ENCODE data around the gene NWD2.

Gene NWD2

GRCh38 chr4:37317104-37317643 is 72.6 kb downstream of the NWD2 start:
- Mint-ChIP-seq H3K27ac (ENCODE audit: low read depth) (no peak overlapping the region), H3K4me1 (no peaks in the 10 kb centered on the region), H3K9me3 (peaks cover 14% of the 10 kb centered on the region), H3K27me3 (peaks cover 12% of the 10 kb centered on the region), H3K36me3 (ENCODE audit: insufficient read depth) (no peaks in the 10 kb centered on the region), H3K4me3 (no peak overlapping the region)
- DNase-seq (ENCODE audit: low spot score in 2 of 2), result no peak
- no peak for ATAC-seq (replicated peaks; ENCODE audit: extremely low read depth, poor library complexity, severe bottlenecking)

- Mint-ChIP-seq H3K27ac (ENCODE audit: low read depth) (no peak overlapping the region), H3K27me3 (peaks cover 12% of the 10 kb centered on the region), H3K4me3 (no peak overlapping the region), H3K4me1 (no peaks in the 10 kb centered on the region), H3K36me3 (ENCODE audit: insufficient read depth) (no peaks in the 10 kb centered on the region), H3K9me3 (peaks cover 12% of the 10 kb centered on the region)
- DNase-seq (ENCODE audit: low spot score in 2 of 2) (no peak), ATAC-seq (replicated peaks; ENCODE audit: extremely low read depth, poor library complexity, severe bottlenecking) (no peak)
These were observed 76.1 kb downstream of the NWD2 start for GRCh38 chr4:37320513-37321235.

- DNase-seq (ENCODE audit: low spot score in 2 of 2), result no peak
- Mint-ChIP-seq H3K9me3 (peaks cover 13% of the 10 kb centered on the region), H3K4me3 (no peak overlapping the region), H3K36me3 (ENCODE audit: insufficient read depth) (no peaks in the 10 kb centered on the region), H3K4me1 (no peaks in the 10 kb centered on the region), H3K27ac (ENCODE audit: low read depth) (no peak overlapping the region), H3K27me3 (peaks cover 12% of the 10 kb centered on the region)
- no peak for ATAC-seq (replicated peaks; ENCODE audit: extremely low read depth, poor library complexity, severe bottlenecking)
These were observed 77.6 kb downstream of the NWD2 start for GRCh38 chr4:37322122-37322521.

- ATAC-seq (replicated peaks; ENCODE audit: extremely low read depth, poor library complexity, severe bottlenecking), result no peak
- Mint-ChIP-seq H3K9me3 (peaks cover 25% of the 10 kb centered on the region), H3K36me3 (ENCODE audit: insufficient read depth) (no peaks in the 10 kb centered on the region), H3K4me3 (no peak overlapping the region), H3K27ac (ENCODE audit: low read depth) (no peak overlapping the region), H3K27me3 (peaks cover 21% of the 10 kb centered on the region), H3K4me1 (no peaks in the 10 kb centered on the region)
- DNase-seq (ENCODE audit: low spot score in 2 of 2), result no peak
These were observed 80.0 kb downstream of the NWD2 start for GRCh38 chr4:37324546-37324945.

DNA sequence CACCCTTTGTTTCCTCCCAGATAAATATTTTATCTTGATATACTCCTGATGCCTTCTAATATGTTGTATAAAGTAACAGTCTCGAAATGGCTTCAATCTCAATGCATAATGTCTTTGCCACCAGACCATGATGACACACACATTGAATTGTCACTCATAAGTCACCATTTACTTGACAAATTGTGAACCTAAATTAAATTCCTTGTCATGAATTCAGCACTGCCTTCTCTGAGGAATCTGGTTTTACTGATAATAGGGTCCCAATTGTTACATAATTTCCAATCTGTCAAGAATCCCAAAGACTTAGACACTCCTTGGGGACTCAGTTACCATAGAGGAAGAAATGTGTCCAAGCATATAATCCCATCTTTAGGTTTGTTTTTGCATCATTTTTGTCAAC is 82.3 kb downstream of the NWD2 start:
- Mint-ChIP-seq H3K4me1 (no peaks in the 10 kb centered on the region), H3K4me3 (no peak overlapping the region), H3K27me3 (peaks cover 9% of the 10 kb centered on the region), H3K36me3 (ENCODE audit: insufficient read depth) (no peaks in the 10 kb centered on the region), H3K9me3 (peaks cover 25% of the 10 kb centered on the region), H3K27ac (ENCODE audit: low read depth) (no peak overlapping the region)
- ATAC-seq (replicated peaks; ENCODE audit: extremely low read depth, poor library complexity, severe bottlenecking), result no peak
- no peak for DNase-seq (ENCODE audit: low spot score in 2 of 2)

GRCh38 chr4:37338972-37339371 is 94.4 kb downstream of the NWD2 start:
- Mint-ChIP-seq H3K9me3 (peaks cover 18% of the 10 kb centered on the region), H3K27me3 (no peaks in the 10 kb centered on the region), H3K4me3 (no peak overlapping the region), H3K4me1 (no peaks in the 10 kb centered on the region), H3K36me3 (ENCODE audit: insufficient read depth) (no peaks in the 10 kb centered on the region), H3K27ac (ENCODE audit: low read depth) (no peak overlapping the region)
- ATAC-seq (replicated peaks; ENCODE audit: extremely low read depth, poor library complexity, severe bottlenecking), result no peak
- no peak for DNase-seq (ENCODE audit: low spot score in 2 of 2)

GRCh38 chr4:37358748-37359147 is 114.2 kb downstream of the NWD2 start:
- Mint-ChIP-seq H3K4me1 (no peaks in the 10 kb centered on the region), H3K27me3 (peaks cover 45% of the 10 kb centered on the region), H3K36me3 (ENCODE audit: insufficient read depth) (no peaks in the 10 kb centered on the region), H3K4me3 (no peak overlapping the region), H3K9me3 (no peaks in the 10 kb centered on the region), H3K27ac (ENCODE audit: low read depth) (no peak overlapping the region)
- no peak for DNase-seq (ENCODE audit: low spot score in 2 of 2)
- ATAC-seq (replicated peaks; ENCODE audit: extremely low read depth, poor library complexity, severe bottlenecking), result no peak

- peaks cover 45% of the 10 kb centered on the region for H3K27me3 Mint-ChIP-seq
- H3K4me1 Mint-ChIP-seq, result no peaks in the 10 kb centered on the region
- no peaks in the 10 kb centered on the region for H3K36me3 Mint-ChIP-seq (ENCODE audit: insufficient read depth)
- no peaks in the 10 kb centered on the region for H3K9me3 Mint-ChIP-seq
- no peak for ATAC-seq (replicated peaks; ENCODE audit: extremely low read depth, poor library complexity, severe bottlenecking)
- H3K27ac Mint-ChIP-seq (ENCODE audit: low read depth), result no peak overlapping the region
- DNase-seq (ENCODE audit: low spot score in 2 of 2), result no peak
- no peak overlapping the region for H3K4me3 Mint-ChIP-seq
These were observed 114.7 kb downstream of the NWD2 start for GRCh38 chr4:37359261-37359660.

- DNase-seq (ENCODE audit: low spot score in 2 of 2), result no peak
- Mint-ChIP-seq H3K27ac (ENCODE audit: low read depth) (no peak overlapping the region), H3K36me3 (ENCODE audit: insufficient read depth) (no peaks in the 10 kb centered on the region), H3K4me1 (no peaks in the 10 kb centered on the region), H3K4me3 (no peak overlapping the region), H3K9me3 (no peaks in the 10 kb centered on the region), H3K27me3 (peaks cover 18% of the 10 kb centered on the region)
- no peak for ATAC-seq (replicated peaks; ENCODE audit: extremely low read depth, poor library complexity, severe bottlenecking)
These were observed 121.3 kb downstream of the NWD2 start for GRCh38 chr4:37365888-37366287.

- ATAC-seq (replicated peaks; ENCODE audit: extremely low read depth, poor library complexity, severe bottlenecking), result no peak
- Mint-ChIP-seq H3K4me3 (no peak overlapping the region), H3K4me1 (no peaks in the 10 kb centered on the region), H3K27ac (ENCODE audit: low read depth) (no peak overlapping the region), H3K9me3 (no peaks in the 10 kb centered on the region), H3K27me3 (no peaks in the 10 kb centered on the region), H3K36me3 (ENCODE audit: insufficient read depth) (no peaks in the 10 kb centered on the region)
- no peak for DNase-seq (ENCODE audit: low spot score in 2 of 2)
These were observed 123.4 kb downstream of the NWD2 start for GRCh38 chr4:37367901-37368300.

GRCh38 chr4:37370052-37370451 is 125.5 kb downstream of the NWD2 start:
- no peaks in the 10 kb centered on the region for H3K27me3 Mint-ChIP-seq
- no peaks in the 10 kb centered on the region for H3K36me3 Mint-ChIP-seq (ENCODE audit: insufficient read depth)
- H3K4me3 Mint-ChIP-seq, result no peak overlapping the region
- ATAC-seq (replicated peaks; ENCODE audit: extremely low read depth, poor library complexity, severe bottlenecking) (no peak), DNase-seq (ENCODE audit: low spot score in 2 of 2) (no peak)
- H3K27ac Mint-ChIP-seq (ENCODE audit: low read depth), result no peak overlapping the region
- no peaks in the 10 kb centered on the region for H3K4me1 Mint-ChIP-seq
- no peaks in the 10 kb centered on the region for H3K9me3 Mint-ChIP-seq

GRCh38 chr4:37381040-37381668 is 136.6 kb downstream of the NWD2 start:
- H3K27ac Mint-ChIP-seq (ENCODE audit: low read depth), result no peak overlapping the region
- H3K4me3 Mint-ChIP-seq, result no peak overlapping the region
- peaks cover 25% of the 10 kb centered on the region for H3K27me3 Mint-ChIP-seq
- DNase-seq (ENCODE audit: low spot score in 2 of 2), result no peak
- H3K9me3 Mint-ChIP-seq, result no peaks in the 10 kb centered on the region
- H3K4me1 Mint-ChIP-seq, result no peaks in the 10 kb centered on the region
- H3K36me3 Mint-ChIP-seq (ENCODE audit: insufficient read depth), result no peaks in the 10 kb centered on the region
- ATAC-seq (replicated peaks; ENCODE audit: extremely low read depth, poor library complexity, severe bottlenecking), result no peak

DNA sequence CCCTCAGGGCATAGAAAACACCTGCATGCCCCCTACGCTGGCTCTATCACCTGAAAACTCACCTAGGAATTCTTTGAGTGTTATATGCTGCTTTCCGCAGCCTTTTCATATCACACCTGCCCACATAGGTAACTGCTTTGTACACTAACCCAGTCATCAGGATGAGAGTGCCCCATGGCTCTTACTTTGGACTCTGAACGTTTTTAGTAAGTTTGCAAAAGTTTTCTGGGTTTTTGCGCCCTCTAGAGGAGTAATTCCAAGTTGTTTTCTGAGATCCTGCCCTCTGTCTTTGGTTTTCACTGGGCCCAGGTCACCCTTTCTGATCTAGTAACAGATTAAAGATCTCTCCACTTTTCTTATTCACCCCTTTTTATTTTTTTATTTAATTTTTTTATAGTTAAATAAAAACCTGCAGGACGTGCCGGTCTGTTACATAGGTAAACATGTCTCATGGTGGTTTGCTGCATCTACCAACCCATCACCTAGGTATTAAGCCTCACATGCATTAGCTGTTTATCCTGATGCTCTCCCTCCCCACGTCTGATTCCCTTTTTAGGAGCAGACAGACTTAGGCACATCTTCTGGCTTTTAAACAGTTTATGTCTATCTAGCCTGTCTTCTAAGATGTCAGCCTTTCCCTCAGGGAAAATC is 139.2 kb downstream of the NWD2 start:
- H3K27me3 Mint-ChIP-seq, result peaks cover 25% of the 10 kb centered on the region
- H3K36me3 Mint-ChIP-seq (ENCODE audit: insufficient read depth), result no peaks in the 10 kb centered on the region
- H3K4me3 Mint-ChIP-seq, result no peak overlapping the region
- ATAC-seq (replicated peaks; ENCODE audit: extremely low read depth, poor library complexity, severe bottlenecking) (no peak), DNase-seq (ENCODE audit: low spot score in 2 of 2) (no peak)
- no peaks in the 10 kb centered on the region for H3K9me3 Mint-ChIP-seq
- no peaks in the 10 kb centered on the region for H3K4me1 Mint-ChIP-seq
- no peak overlapping the region for H3K27ac Mint-ChIP-seq (ENCODE audit: low read depth)
